ENCODE measurements around the gene PKN1.
"Not testable (repeated sequence)": the region's sequence is repeated elsewhere in the genome, so short reads cannot be mapped to it uniquely, and the experiment has no call there.

PKN1 gene

DNA sequence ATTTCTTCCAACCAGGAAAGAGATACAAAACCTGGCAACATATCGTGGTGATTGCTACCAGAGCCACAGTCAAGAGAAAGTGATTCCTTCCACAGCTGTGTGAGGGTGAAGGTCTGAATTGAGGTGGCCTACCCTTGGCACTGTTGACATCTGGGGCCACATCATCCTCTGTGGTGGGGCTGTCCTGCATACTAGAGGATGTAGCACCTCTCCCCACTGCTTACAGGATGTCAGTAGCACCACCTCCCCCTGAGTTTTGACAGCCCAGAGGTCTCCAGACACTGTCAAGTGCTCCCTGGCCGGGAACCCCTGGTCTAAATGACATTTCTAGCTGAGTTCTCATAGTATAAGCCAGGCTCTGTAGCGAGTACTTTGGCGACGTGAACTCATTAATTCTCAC is 26.6 kb downstream of the PKN1 start:
- Histone ChIP-seq H3K27ac (no peak overlapping the region), H3K9me3 (no peaks in the 10 kb centered on the region), H3K4me1 (no peaks in the 10 kb centered on the region), H3K36me3 (peaks cover 63 to 76% (median 66%) of the 10 kb centered on the region in 3 donors), H3K4me3 (no peak overlapping the region), H3K27me3 (no peaks in the 10 kb centered on the region)
- no peak for DNase-seq
- TF ChIP-seq, protein P1, sequence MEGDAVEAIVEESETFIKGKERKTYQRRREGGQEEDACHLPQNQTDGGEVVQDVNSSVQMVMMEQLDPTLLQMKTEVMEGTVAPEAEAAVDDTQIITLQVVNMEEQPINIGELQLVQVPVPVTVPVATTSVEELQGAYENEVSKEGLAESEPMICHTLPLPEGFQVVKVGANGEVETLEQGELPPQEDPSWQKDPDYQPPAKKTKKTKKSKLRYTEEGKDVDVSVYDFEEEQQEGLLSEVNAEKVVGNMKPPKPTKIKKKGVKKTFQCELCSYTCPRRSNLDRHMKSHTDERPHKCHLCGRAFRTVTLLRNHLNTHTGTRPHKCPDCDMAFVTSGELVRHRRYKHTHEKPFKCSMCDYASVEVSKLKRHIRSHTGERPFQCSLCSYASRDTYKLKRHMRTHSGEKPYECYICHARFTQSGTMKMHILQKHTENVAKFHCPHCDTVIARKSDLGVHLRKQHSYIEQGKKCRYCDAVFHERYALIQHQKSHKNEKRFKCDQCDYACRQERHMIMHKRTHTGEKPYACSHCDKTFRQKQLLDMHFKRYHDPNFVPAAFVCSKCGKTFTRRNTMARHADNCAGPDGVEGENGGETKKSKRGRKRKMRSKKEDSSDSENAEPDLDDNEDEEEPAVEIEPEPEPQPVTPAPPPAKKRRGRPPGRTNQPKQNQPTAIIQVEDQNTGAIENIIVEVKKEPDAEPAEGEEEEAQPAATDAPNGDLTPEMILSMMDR (IDR thresholded peaks at IDR 0.05) = no peak
- intact Hi-C loops (cut with DNase I; ENCODE audit: low total_unique reads) = no loop called here

DNA sequence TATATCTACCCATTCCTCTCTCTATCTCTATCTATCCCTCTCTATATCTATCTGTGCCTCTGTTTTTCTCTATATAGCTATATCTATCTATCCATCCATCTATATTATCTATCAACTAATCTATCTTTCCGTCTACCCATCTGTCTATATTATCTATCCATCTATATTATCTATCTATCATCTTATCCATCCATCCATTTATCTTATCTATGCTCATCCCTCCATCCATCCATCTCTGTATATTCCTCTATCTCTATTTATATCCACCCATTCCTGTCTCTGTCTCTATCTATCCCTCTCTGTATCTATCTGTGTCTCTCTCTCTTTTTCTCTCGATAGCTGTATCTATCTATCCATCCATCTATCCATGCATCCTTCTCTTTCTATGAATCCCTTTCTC is 27.8 kb downstream of the PKN1 start:
- no peak overlapping the region for H3K4me3 ChIP-seq
- no peaks in the 10 kb centered on the region for H3K4me1 ChIP-seq
- intact Hi-C loops (cut with DNase I; ENCODE audit: low total_unique reads) = no loop called here
- H3K36me3 ChIP-seq = peaks cover 65 to 76% (median 68%) of the 10 kb centered on the region in 3 donors
- DNase-seq = no peak
- no peak overlapping the region for H3K27ac ChIP-seq
- no peaks in the 10 kb centered on the region for H3K9me3 ChIP-seq
- TF ChIP-seq, protein P1 (IDR thresholded peaks at IDR 0.05) = no peak
- H3K27me3 ChIP-seq = no peaks in the 10 kb centered on the region

DNA sequence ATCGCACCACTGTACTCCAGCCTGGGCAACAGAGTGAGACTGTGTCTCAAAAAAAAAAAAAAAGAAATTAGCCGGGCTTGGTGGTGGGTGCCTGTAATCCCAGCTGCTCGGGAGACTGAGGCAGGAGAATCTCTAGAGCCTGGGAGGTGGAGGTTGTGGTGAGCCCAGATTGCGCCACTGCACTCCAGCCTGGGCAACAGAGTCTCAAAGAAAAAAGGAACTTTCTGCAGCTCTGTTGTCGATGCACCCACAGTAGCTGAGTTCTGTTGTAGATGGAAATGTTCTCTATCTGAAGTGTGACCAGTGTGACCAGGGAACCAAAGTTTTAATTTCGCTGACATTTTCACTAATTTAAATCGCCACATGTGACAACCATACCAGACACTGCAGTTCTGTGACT is 29.3 kb downstream of the PKN1 start:
- H3K27ac ChIP-seq; H3K27me3 ChIP-seq; DNase-seq; H3K4me3 ChIP-seq; H3K9me3 ChIP-seq; intact Hi-C loops (cut with DNase I; ENCODE audit: low total_unique reads); H3K4me1 ChIP-seq: not testable (repeated sequence)
- H3K36me3 ChIP-seq = peaks cover 72 to 87% (median 81%) of the 10 kb centered on the region in 3 donors

DNA sequence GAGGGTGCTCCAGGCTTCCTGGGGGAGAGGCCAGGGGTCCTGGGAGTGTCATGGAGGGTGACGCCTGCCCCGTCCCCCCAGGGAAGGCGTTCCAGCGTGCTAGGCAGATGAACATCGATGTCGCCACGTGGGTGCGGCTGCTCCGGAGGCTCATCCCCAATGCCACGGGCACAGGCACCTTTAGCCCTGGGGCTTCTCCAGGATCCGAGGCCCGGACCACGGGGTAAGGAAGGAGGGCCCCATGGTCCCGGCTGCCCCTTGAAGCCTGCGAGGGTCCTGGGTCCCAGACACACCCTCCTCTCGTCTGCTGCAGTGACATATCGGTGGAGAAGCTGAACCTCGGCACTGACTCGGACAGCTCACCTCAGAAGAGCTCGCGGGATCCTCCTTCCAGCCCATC is 30.6 kb downstream of the PKN1 start:
- Histone ChIP-seq H3K9me3 (no peaks in the 10 kb centered on the region), H3K36me3 (peaks cover 60 to 86% (median 83%) of the 10 kb centered on the region in 3 donors), H3K27me3 (no peaks in the 10 kb centered on the region), H3K4me1 (no peaks in the 10 kb centered on the region), H3K27ac (no peak overlapping the region), H3K4me3 (no peak overlapping the region)
- intact Hi-C loops (cut with DNase I; ENCODE audit: low total_unique reads) = no loop called here
- TF ChIP-seq, protein P1 (IDR thresholded peaks at IDR 0.05) = no peak
- DNase-seq = no peak

DNA sequence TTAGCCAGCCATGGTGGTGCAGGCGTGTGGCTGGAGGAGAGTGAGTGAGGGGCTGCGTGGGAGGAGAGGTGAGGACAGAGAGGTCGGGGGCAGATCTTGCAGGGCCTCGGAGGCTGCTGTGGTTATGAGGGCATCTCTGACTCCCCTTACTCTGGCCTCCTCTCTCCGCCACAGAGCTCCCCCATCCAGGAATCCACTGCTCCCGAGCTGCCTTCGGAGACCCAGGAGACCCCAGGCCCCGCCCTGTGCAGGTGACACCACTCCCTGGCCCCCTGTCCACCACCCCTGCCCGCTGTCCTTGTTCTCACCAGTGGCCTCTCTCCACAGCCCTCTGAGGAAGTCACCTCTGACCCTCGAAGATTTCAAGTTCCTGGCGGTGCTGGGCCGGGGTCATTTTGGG is 34.3 kb downstream of the PKN1 start:
- TF ChIP-seq, protein P1 (IDR thresholded peaks at IDR 0.05) = no peak
- Histone ChIP-seq H3K36me3 (peaks cover 51 to 90% (median 89%) of the 10 kb centered on the region in 3 donors), H3K9me3 (no peaks in the 10 kb centered on the region), H3K4me1 (peaks cover 6 to 8% (median 7%) of the 10 kb centered on the region in 4 donors), H3K4me3 (no peak overlapping the region), H3K27me3 (peaks cover 0 to 1% of the 10 kb centered on the region in 2 donors), H3K27ac (no peak overlapping the region)
- DNase-seq = no peak
- intact Hi-C loops (cut with DNase I; ENCODE audit: low total_unique reads) = no loop called here

DNA sequence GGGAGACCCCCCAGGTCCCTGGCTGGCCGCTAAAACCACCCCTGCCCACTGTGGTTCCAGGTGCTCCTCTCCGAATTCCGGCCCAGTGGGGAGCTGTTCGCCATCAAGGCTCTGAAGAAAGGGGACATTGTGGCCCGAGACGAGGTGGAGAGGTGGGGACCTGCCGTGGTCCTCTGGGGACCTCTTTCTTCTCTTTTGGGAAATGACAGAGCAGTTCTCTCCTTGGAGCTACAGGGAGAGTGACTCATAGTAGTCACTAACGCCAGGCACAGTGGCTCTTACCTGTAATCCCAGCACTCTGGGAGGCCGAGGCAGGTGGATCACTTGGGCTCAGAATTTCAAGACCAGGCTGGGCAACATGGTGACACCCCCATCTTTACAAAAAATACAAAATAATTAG is 34.7 kb downstream of the PKN1 start:
- Histone ChIP-seq H3K4me3 (no peak overlapping the region), H3K27ac (no peak overlapping the region), H3K27me3 (peaks cover 0 to 6% of the 10 kb centered on the region in 2 donors), H3K9me3 (no peaks in the 10 kb centered on the region), H3K36me3 (peaks cover 47 to 86% (median 84%) of the 10 kb centered on the region in 3 donors), H3K4me1 (peaks cover 8 to 12% (median 11%) of the 10 kb centered on the region in 4 donors)
- no peak for DNase-seq
- intact Hi-C loops (cut with DNase I; ENCODE audit: low total_unique reads) = no loop called here
- TF ChIP-seq, protein P1 (IDR thresholded peaks at IDR 0.05) = no peak
